Endodermal cell (in vitro differentiated cells): ENCODE data around the gene STAT2. TPM values are rescaled to one million over a fixed set of nuclear protein-coding genes. Genes with fewer than 3 reads are reported as not detected.

Experiments
- DNase-seq: peaks from one replicate; pipeline ENCODE4 v3.0.0-alpha.2; 2017
- H3K27ac ChIP-seq: 2 replicates; pipeline ENCODE4 v1.5.1; 2013; ENCODE audit warnings: mild to moderate bottlenecking, low read depth, low read length, moderate library complexity
- H3K27me3 ChIP-seq: 2 replicates; pipeline ENCODE4 v1.6.1; 2013; ENCODE audit warnings: mild to moderate bottlenecking, low read length, moderate library complexity; ENCODE audit not compliant: insufficient read depth, control insufficient read depth, poor library complexity, severe bottlenecking
- H3K36me3 ChIP-seq: 2 replicates; pipeline ENCODE4 v1.7.0; 2013; ENCODE audit warnings: mild to moderate bottlenecking, low read length, moderate library complexity; ENCODE audit not compliant: control insufficient read depth, insufficient read depth
- H3K4me1 ChIP-seq: one replicate; pipeline ENCODE4 v1.7.0; 2013; ENCODE audit warnings: low read length; ENCODE audit not compliant: control insufficient read depth, insufficient read depth
- H3K4me3 ChIP-seq: 2 replicates; pipeline ENCODE4 v1.5.1; 2013; ENCODE audit warnings: mild to moderate bottlenecking, low read length, moderate library complexity
- H3K9ac ChIP-seq: 2 replicates; pipeline ENCODE4 v1.6.1; 2013; ENCODE audit warnings: mild to moderate bottlenecking, low read length, moderate library complexity; ENCODE audit not compliant: poor library complexity, severe bottlenecking; ENCODE audit errors: extremely low read depth
- H3K9me3 ChIP-seq: 2 replicates; pipeline ENCODE4 v1.6.1; 2013; ENCODE audit warnings: mild to moderate bottlenecking, low read length, moderate library complexity; ENCODE audit not compliant: control insufficient read depth
- H3K27ac Mint-ChIP-seq: 2 replicates; pipeline ENCODE4 v1.8.0; 2020; ENCODE audit warnings: mixed read lengths
- H3K27me3 Mint-ChIP-seq: 2 replicates; pipeline ENCODE4 v1.8.0; 2021; ENCODE audit warnings: mild to moderate bottlenecking, mixed read lengths; ENCODE audit not compliant: insufficient read depth
- H3K36me3 Mint-ChIP-seq: 2 replicates; pipeline ENCODE4 v1.8.0; 2020; ENCODE audit warnings: low read depth, mixed read lengths
- H3K4me1 Mint-ChIP-seq: 2 replicates; pipeline ENCODE4 v1.8.0; 2020; ENCODE audit warnings: mixed read lengths
- H3K4me3 Mint-ChIP-seq: 2 replicates; pipeline ENCODE4 v1.8.0; 2020; ENCODE audit warnings: mild to moderate bottlenecking, moderate library complexity, mixed read lengths
- H3K9me3 Mint-ChIP-seq: 2 replicates; pipeline ENCODE4 v1.8.0; 2020; ENCODE audit warnings: mild to moderate bottlenecking, mixed read lengths
- CTCF ChIP-seq: fragments of 200-600 bp; sonication (generic); conservative IDR thresholded peaks from 2 replicates; pipeline ENCODE4 v1.5.0; 2021; ENCODE audit warnings: antibody characterized with exemption, mild to moderate bottlenecking
- WGBS, 2 experiments: methylation state at CpG; one replicate each; pipeline versions ENCODE4 v1.1.5 to v1.1.7; 2013; ENCODE audit warnings: missing lambda C conversion rate in 2 of 2, mixed read lengths in 1 of 2; ENCODE audit not compliant: insufficient coverage in 1 of 2, insufficient read length in 1 of 2; 5-methylcytosine and 5-hydroxymethylcytosine counted together
- total RNA-seq, 2 donors: library from RNA; stranded (reverse); fragmentation: NEBNext Ultra II Directional in 1 of 2; extraction: Animal tissue kit (Norgen Biotek cat#: 25700) in 1 of 2; gene quantifications; 2 replicates in 1 of 2; 3 replicates in 1 of 2; pipeline ENCODE4 v1.2.1, GENCODE V29; 2021

The STAT2 gene
- total RNA-seq, 2 donors from 2014 or later, result 107 to 112 TPM

GRCh38 chr12:56332512-56333196 is 27.3 kb downstream of the STAT2 start:
- Histone ChIP-seq H3K4me3 (peak overlapping the region; percentile 91), H3K36me3 (no peaks in the 10 kb centered on the region), H3K9me3 (no peaks in the 10 kb centered on the region), H3K27ac (no peak overlapping the region), H3K27me3 (no peaks in the 10 kb centered on the region), H3K4me1 (no peaks in the 10 kb centered on the region), H3K9ac (no peak overlapping the region)
- no peak for TF ChIP-seq CTCF
- Mint-ChIP-seq H3K4me1 (peaks cover 11% of the 10 kb centered on the region), H3K27ac (peak overlapping the region; percentile 99), H3K9me3 (no peaks in the 10 kb centered on the region), H3K36me3 (peaks cover 3% of the 10 kb centered on the region), H3K4me3 (peak overlapping the region; percentile 82), H3K27me3 (no peaks in the 10 kb centered on the region)
- no peak for DNase-seq
- WGBS, 2 experiments, result 90 to 97% methylated on average over 7 to 10 of the region's 11 CpGs

- H3K27ac ChIP-seq, result no peak overlapping the region
- Mint-ChIP-seq H3K36me3 (peaks cover 13% of the 10 kb centered on the region), H3K27ac (no peak overlapping the region), H3K4me3 (no peak overlapping the region), H3K4me1 (peaks cover 12% of the 10 kb centered on the region), H3K27me3 (no peaks in the 10 kb centered on the region), H3K9me3 (no peaks in the 10 kb centered on the region)
- DNase-seq, result no peak
- H3K9ac ChIP-seq, result no peak overlapping the region
- TF ChIP-seq CTCF, result no peak
- 96 to 99% methylated on average over 2 to 7 of the region's 7 CpGs for WGBS, 2 experiments
- H3K36me3 ChIP-seq, result no peaks in the 10 kb centered on the region
- H3K4me1 ChIP-seq, result no peaks in the 10 kb centered on the region
- no peaks in the 10 kb centered on the region for H3K27me3 ChIP-seq
- H3K9me3 ChIP-seq, result no peaks in the 10 kb centered on the region
- no peak overlapping the region for H3K4me3 ChIP-seq
Observed at GRCh38 chr12:56330936-56331490, 28.9 kb downstream of the STAT2 start.

GRCh38 chr12:56326533-56326932 is 33.4 kb downstream of the STAT2 start:
- peaks cover 15% of the 10 kb centered on the region for H3K36me3 ChIP-seq
- H3K4me3 ChIP-seq, result no peak overlapping the region
- no peak for TF ChIP-seq CTCF
- 93 to 98% methylated on average over 5 to 6 of the region's 6 CpGs for WGBS, 2 experiments
- no peaks in the 10 kb centered on the region for H3K4me1 ChIP-seq
- Mint-ChIP-seq H3K9me3 (no peaks in the 10 kb centered on the region), H3K27me3 (no peaks in the 10 kb centered on the region), H3K4me1 (peaks cover 3% of the 10 kb centered on the region), H3K27ac (no peak overlapping the region), H3K36me3 (peaks cover 38% of the 10 kb centered on the region), H3K4me3 (no peak overlapping the region)
- no peak overlapping the region for H3K27ac ChIP-seq
- H3K9ac ChIP-seq, result no peak overlapping the region
- H3K9me3 ChIP-seq, result no peaks in the 10 kb centered on the region
- no peak for DNase-seq
- no peaks in the 10 kb centered on the region for H3K27me3 ChIP-seq
